Endodermal cell (in vitro differentiated cells): ENCODE results near the gene ARHGAP10. TPM values are rescaled to one million over a fixed set of nuclear protein-coding genes. Genes with fewer than 3 reads are reported as not detected.
A peak's percentile ranks its signal among the peaks of the same experiment; 100 is the strongest.

ENCODE experiments used
- DNase-seq: peaks from one replicate; pipeline ENCODE4 v3.0.0-alpha.2; 2017
- H3K27ac ChIP-seq: 2 replicates; pipeline ENCODE4 v1.5.1; 2013; ENCODE audit warnings: mild to moderate bottlenecking, low read depth, low read length, moderate library complexity
- H3K27me3 ChIP-seq: 2 replicates; pipeline ENCODE4 v1.6.1; 2013; ENCODE audit warnings: mild to moderate bottlenecking, low read length, moderate library complexity; ENCODE audit not compliant: insufficient read depth, control insufficient read depth, poor library complexity, severe bottlenecking
- H3K36me3 ChIP-seq: 2 replicates; pipeline ENCODE4 v1.7.0; 2013; ENCODE audit warnings: mild to moderate bottlenecking, low read length, moderate library complexity; ENCODE audit not compliant: control insufficient read depth, insufficient read depth
- H3K4me1 ChIP-seq: one replicate; pipeline ENCODE4 v1.7.0; 2013; ENCODE audit warnings: low read length; ENCODE audit not compliant: control insufficient read depth, insufficient read depth
- H3K4me3 ChIP-seq: 2 replicates; pipeline ENCODE4 v1.5.1; 2013; ENCODE audit warnings: mild to moderate bottlenecking, low read length, moderate library complexity
- H3K9ac ChIP-seq: 2 replicates; pipeline ENCODE4 v1.6.1; 2013; ENCODE audit warnings: mild to moderate bottlenecking, low read length, moderate library complexity; ENCODE audit not compliant: poor library complexity, severe bottlenecking; ENCODE audit errors: extremely low read depth
- H3K9me3 ChIP-seq: 2 replicates; pipeline ENCODE4 v1.6.1; 2013; ENCODE audit warnings: mild to moderate bottlenecking, low read length, moderate library complexity; ENCODE audit not compliant: control insufficient read depth
- H3K27ac Mint-ChIP-seq: 2 replicates; pipeline ENCODE4 v1.8.0; 2020; ENCODE audit warnings: mixed read lengths
- H3K27me3 Mint-ChIP-seq: 2 replicates; pipeline ENCODE4 v1.8.0; 2021; ENCODE audit warnings: mild to moderate bottlenecking, mixed read lengths; ENCODE audit not compliant: insufficient read depth
- H3K36me3 Mint-ChIP-seq: 2 replicates; pipeline ENCODE4 v1.8.0; 2020; ENCODE audit warnings: low read depth, mixed read lengths
- H3K4me1 Mint-ChIP-seq: 2 replicates; pipeline ENCODE4 v1.8.0; 2020; ENCODE audit warnings: mixed read lengths
- H3K4me3 Mint-ChIP-seq: 2 replicates; pipeline ENCODE4 v1.8.0; 2020; ENCODE audit warnings: mild to moderate bottlenecking, moderate library complexity, mixed read lengths
- H3K9me3 Mint-ChIP-seq: 2 replicates; pipeline ENCODE4 v1.8.0; 2020; ENCODE audit warnings: mild to moderate bottlenecking, mixed read lengths
- CTCF ChIP-seq: fragments of 200-600 bp; sonication (generic); conservative IDR thresholded peaks from 2 replicates; pipeline ENCODE4 v1.5.0; 2021; ENCODE audit warnings: antibody characterized with exemption, mild to moderate bottlenecking
- WGBS, 2 experiments: methylation state at CpG; one replicate each; pipeline versions ENCODE4 v1.1.5 to v1.1.7; 2013; ENCODE audit warnings: missing lambda C conversion rate in 2 of 2, mixed read lengths in 1 of 2; ENCODE audit not compliant: insufficient coverage in 1 of 2, insufficient read length in 1 of 2; 5-methylcytosine and 5-hydroxymethylcytosine counted together
- total RNA-seq, 2 donors: library from RNA; stranded (reverse); fragmentation: NEBNext Ultra II Directional in 1 of 2; extraction: Animal tissue kit (Norgen Biotek cat#: 25700) in 1 of 2; gene quantifications; 2 replicates in 1 of 2; 3 replicates in 1 of 2; pipeline ENCODE4 v1.2.1, GENCODE V29; 2021

Gene ARHGAP10
- total RNA-seq, 2 donors from 2014 or later: 9.1 to 11.8 TPM

DNA sequence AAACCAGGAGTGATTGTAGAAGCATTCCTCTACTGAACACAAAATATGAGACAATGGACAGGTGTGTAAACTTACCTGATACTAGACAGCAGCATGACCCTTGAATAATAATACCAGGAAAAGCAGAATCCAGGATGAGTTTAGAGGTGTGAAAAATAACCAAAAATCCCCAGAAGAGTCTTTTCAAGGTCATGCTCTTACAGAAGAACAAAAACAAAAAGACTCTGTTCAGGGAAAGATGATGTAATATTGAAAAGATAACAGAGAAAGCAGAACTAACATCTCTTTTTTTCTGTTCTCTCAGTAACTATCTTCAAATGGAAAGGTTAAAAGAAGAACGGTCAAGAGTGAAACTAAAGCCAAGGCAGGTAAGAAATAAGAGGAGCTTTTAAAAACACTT lies 14.0 kb upstream of the ARHGAP10 start:
- H3K9me3 ChIP-seq: no peaks in the 10 kb centered on the region
- H3K4me3 ChIP-seq: no peak overlapping the region
- H3K27ac ChIP-seq: no peak overlapping the region
- Mint-ChIP-seq H3K4me3 (no peak overlapping the region), H3K4me1 (peaks cover 2% of the 10 kb centered on the region), H3K27ac (no peak overlapping the region), H3K27me3 (no peaks in the 10 kb centered on the region), H3K36me3 (no peaks in the 10 kb centered on the region), H3K9me3 (no peaks in the 10 kb centered on the region)
- no peaks in the 10 kb centered on the region for H3K4me1 ChIP-seq
- no peak for TF ChIP-seq CTCF
- no peak overlapping the region for H3K9ac ChIP-seq
- no peak for DNase-seq
- no peaks in the 10 kb centered on the region for H3K27me3 ChIP-seq
- no peaks in the 10 kb centered on the region for H3K36me3 ChIP-seq
- no CpG with 5 or more reads among the region's 1 CpG for WGBS, 2 experiments

DNA sequence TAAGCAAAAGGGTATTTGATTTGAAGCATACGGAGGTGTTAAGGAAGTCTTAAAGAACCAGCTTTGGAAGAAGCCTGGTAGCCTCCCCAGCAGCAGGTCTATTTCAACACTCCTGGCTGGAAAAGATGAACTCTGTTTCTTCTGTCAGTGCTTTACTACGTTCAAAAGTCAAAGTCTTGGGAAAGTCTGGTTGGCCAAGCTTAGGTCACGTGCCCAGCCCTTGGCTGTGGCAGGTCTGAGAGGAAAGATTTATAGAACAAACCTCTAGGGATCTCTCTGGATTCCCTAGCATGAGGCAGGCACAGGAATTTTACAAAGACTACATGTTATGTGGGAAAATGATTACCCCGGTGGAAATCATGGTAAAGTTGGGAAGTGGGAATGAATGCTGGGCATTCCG lies 8.6 kb upstream of the ARHGAP10 start:
- Histone ChIP-seq H3K4me1 (no peaks in the 10 kb centered on the region), H3K27ac (no peak overlapping the region), H3K9me3 (no peaks in the 10 kb centered on the region), H3K9ac (no peak overlapping the region), H3K27me3 (peaks cover 13% of the 10 kb centered on the region), H3K36me3 (no peaks in the 10 kb centered on the region), H3K4me3 (no peak overlapping the region)
- H3K9me3 Mint-ChIP-seq: no peaks in the 10 kb centered on the region
- 92 to 97% methylated on average over 5 of the region's 5 CpGs for WGBS, 2 experiments
- H3K36me3 Mint-ChIP-seq: no peaks in the 10 kb centered on the region
- H3K27me3 Mint-ChIP-seq: peaks cover 10% of the 10 kb centered on the region
- no peak for DNase-seq
- TF ChIP-seq CTCF: no peak
- H3K4me3 Mint-ChIP-seq: no peak overlapping the region
- H3K4me1 Mint-ChIP-seq: peaks cover 17% of the 10 kb centered on the region
- H3K27ac Mint-ChIP-seq: no peak overlapping the region

DNA sequence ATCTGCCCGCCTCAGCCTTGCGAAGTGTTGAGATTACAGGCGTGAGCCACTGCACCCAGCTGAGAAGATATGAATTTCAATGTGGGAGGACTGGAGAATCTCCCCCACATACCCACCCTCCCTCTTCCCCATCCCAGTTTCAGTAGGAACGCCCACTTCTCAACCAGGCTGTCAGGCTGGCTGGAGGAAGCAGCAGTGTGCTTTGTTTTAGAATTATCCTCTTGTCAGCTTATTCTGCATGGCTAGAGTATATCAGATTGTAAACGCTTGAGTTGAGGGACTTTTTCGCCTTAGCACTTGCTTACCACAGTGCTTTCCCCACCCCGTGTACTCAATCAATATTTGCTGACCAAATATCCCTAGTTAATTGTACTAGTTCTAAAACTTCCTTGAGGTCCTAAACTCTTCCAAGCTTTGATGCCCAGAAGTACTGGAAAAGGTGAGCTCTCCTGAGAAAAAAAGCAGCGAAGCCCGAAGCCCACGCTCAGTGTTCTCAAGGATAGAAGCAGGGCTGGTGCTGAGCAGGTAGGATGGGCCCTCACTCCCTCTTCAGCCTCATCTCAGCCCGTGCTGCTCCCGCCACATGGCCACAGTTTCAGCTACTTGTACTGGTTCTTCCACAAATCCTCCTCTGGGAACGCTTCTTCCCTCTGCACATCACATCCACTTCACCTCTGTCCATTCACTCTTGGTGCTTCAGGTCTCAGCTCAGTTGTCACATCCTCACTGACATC lies 7.3 kb upstream of the ARHGAP10 start:
- Histone ChIP-seq H3K36me3 (no peaks in the 10 kb centered on the region), H3K27me3 (peaks cover 26% of the 10 kb centered on the region), H3K9ac (no peak overlapping the region), H3K4me1 (no peaks in the 10 kb centered on the region), H3K9me3 (no peaks in the 10 kb centered on the region), H3K27ac (no peak overlapping the region), H3K4me3 (no peak overlapping the region)
- Mint-ChIP-seq H3K27me3 (peaks cover 13% of the 10 kb centered on the region), H3K4me3 (no peak overlapping the region), H3K4me1 (peaks cover 17% of the 10 kb centered on the region), H3K36me3 (no peaks in the 10 kb centered on the region), H3K27ac (no peak overlapping the region), H3K9me3 (no peaks in the 10 kb centered on the region)
- 69 to 78% methylated on average over 10 to 12 of the region's 13 CpGs for WGBS, 2 experiments
- TF ChIP-seq CTCF: no peak
- peak; percentile 51 for DNase-seq
